Measurements from ENCODE around the gene HSDL2. TPM values are rescaled to one million over a fixed set of nuclear protein-coding genes. Genes with fewer than 3 reads are reported as not detected.
A peak's percentile ranks its signal among the peaks of the same experiment; 100 is the strongest.
"Not testable (repeated sequence)": the region's sequence is repeated elsewhere in the genome, so short reads cannot be mapped to it uniquely, and the experiment has no call there.

HSDL2 gene
- total and polyA plus RNA-seq, 2 experiments from 2014 or later, result 43.8 to 46.4 TPM

DNA sequence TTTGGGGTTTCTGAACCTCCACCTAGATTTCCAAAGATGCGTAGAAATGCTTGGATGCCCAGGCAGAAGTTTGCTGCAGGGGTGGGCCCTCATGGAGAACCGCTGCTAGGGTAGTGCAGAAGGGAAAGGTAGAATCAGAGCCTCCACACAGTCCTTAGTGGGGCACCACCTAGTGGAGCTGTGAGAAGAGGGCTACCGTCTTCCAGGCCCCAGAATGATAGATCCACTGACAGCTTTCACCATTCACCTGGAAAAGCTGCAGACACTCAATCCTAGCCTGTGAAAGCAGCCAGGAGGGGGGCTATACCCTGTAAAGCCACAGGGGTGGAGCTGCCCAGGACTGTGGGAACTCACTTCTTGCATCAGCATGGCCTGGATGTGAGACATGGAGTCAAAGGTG is 13.3 kb upstream of the HSDL2 start:
- no peak for DNase-seq (ENCODE audit: low read depth in 1 of 2, low spot score in 1 of 2)
- H3K9me3 ChIP-seq (ENCODE audit: low read depth), result no peaks in the 10 kb centered on the region
- H3K4me3 ChIP-seq, result no peak overlapping the region
- no peaks in the 10 kb centered on the region for H3K4me1 ChIP-seq (ENCODE audit: low read depth)
- TF ChIP-seq, protein P1, sequence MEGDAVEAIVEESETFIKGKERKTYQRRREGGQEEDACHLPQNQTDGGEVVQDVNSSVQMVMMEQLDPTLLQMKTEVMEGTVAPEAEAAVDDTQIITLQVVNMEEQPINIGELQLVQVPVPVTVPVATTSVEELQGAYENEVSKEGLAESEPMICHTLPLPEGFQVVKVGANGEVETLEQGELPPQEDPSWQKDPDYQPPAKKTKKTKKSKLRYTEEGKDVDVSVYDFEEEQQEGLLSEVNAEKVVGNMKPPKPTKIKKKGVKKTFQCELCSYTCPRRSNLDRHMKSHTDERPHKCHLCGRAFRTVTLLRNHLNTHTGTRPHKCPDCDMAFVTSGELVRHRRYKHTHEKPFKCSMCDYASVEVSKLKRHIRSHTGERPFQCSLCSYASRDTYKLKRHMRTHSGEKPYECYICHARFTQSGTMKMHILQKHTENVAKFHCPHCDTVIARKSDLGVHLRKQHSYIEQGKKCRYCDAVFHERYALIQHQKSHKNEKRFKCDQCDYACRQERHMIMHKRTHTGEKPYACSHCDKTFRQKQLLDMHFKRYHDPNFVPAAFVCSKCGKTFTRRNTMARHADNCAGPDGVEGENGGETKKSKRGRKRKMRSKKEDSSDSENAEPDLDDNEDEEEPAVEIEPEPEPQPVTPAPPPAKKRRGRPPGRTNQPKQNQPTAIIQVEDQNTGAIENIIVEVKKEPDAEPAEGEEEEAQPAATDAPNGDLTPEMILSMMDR (IDR thresholded peaks at IDR 0.05; ENCODE audit: low read depth, low read length), result peak; percentile 20
- no peak overlapping the region for H3K27ac ChIP-seq
- H3K36me3 ChIP-seq, result no peaks in the 10 kb centered on the region
- H3K27me3 ChIP-seq, result no peaks in the 10 kb centered on the region

DNA sequence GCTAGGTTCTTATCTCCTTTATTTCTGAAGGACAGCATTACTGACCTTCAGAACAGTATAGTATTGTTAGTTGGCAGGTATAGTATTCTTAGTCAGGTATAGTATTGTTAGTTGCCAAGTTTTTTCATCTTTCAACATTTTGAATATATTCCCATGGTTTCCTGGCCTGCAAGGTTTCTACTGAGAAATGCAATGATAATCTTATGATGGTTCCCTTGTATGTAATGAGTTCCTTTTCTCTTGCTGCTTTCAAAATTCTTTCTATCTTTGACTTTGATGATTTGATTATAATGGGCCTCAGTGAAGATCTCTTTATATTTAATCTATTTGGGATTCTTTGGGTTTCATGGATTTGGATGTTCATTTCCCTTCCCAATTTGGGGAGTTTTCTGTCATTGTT is 12.4 kb upstream of the HSDL2 start:
- H3K36me3 ChIP-seq, result no peaks in the 10 kb centered on the region
- no peaks in the 10 kb centered on the region for H3K9me3 ChIP-seq (ENCODE audit: low read depth)
- H3K27ac ChIP-seq, result no peak overlapping the region
- H3K27me3 ChIP-seq, result no peaks in the 10 kb centered on the region
- TF ChIP-seq, protein P1 (IDR thresholded peaks at IDR 0.05; ENCODE audit: low read depth, low read length), result no peak
- no peaks in the 10 kb centered on the region for H3K4me1 ChIP-seq (ENCODE audit: low read depth)
- DNase-seq (ENCODE audit: low read depth in 1 of 2, low spot score in 1 of 2), result no peak
- H3K4me3 ChIP-seq, result no peak overlapping the region

DNA sequence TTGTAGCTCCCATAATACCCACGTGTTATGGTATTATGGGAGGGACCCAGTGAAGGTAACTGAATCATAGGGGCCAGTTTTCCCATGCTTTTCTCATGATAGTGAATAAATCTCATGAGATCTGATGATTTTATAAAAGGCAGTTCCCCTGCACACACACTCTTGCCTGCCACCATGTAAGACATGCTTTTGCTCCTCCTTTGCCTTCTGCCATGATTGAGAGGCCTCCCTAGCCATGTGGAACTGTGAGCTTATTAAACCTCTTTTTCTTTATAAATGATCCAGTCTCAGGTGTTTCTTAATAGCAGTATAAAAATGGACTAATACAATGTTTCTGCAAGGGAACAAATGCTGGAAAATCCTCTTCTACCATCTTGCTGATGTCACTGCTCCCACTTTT is 10.1 kb upstream of the HSDL2 start:
- Histone ChIP-seq H3K36me3 (no peaks in the 10 kb centered on the region), H3K27me3 (no peaks in the 10 kb centered on the region), H3K27ac (no peak overlapping the region), H3K9me3 (ENCODE audit: low read depth) (no peaks in the 10 kb centered on the region), H3K4me3 (no peak overlapping the region), H3K4me1 (ENCODE audit: low read depth) (no peaks in the 10 kb centered on the region)
- TF ChIP-seq, protein P1 (IDR thresholded peaks at IDR 0.05; ENCODE audit: low read depth, low read length), result no peak
- DNase-seq (ENCODE audit: low read depth in 1 of 2, low spot score in 1 of 2), result no peak

DNA sequence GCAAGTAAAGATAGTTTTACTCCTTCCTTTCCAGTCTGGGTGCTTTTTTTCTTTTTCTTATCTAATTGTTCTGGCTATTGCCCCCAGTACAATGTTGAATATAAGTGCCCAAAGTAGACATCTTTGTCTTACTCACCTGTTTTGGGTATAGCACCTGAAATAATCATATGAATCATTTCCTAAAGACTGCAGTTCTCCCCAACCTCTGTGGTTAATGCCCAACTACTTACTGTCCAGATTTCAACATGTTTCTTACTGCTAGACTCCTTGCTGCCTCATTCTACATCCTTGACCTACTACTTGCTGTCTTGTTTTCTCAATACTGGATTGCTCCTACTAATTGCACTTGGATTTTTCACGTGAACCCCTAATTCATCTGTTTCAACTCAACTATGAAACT is 8.8 kb upstream of the HSDL2 start:
- H3K27ac ChIP-seq, result no peak overlapping the region
- H3K4me1 ChIP-seq (ENCODE audit: low read depth), result no peaks in the 10 kb centered on the region
- H3K9me3 ChIP-seq (ENCODE audit: low read depth), result no peaks in the 10 kb centered on the region
- H3K27me3 ChIP-seq, result no peaks in the 10 kb centered on the region
- DNase-seq (ENCODE audit: low read depth in 1 of 2, low spot score in 1 of 2), result no peak
- H3K4me3 ChIP-seq, result no peak overlapping the region
- no peaks in the 10 kb centered on the region for H3K36me3 ChIP-seq
- TF ChIP-seq, protein P1 (IDR thresholded peaks at IDR 0.05; ENCODE audit: low read depth, low read length), result no peak

DNA sequence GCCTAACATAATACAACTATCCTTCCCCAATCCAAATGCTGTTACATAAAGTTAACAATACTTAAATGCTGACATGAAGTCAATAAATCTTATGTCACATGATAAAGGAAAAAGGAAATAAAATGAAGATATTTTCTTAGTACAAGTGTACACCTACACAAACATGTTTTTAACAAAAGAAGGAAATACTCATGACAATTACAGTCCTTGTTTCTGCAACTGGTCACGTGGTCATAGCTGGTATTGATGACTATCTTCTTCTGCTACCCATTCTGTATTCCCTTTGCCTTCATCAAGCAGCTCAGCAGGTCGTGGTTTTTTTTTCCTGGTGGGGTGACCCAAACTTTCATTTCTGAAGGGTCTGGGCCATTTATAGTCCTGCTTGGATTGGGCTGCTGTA is 6.2 kb upstream of the HSDL2 start:
- H3K4me3 ChIP-seq; H3K36me3 ChIP-seq; H3K4me1 ChIP-seq (ENCODE audit: low read depth); DNase-seq (ENCODE audit: low read depth in 1 of 2, low spot score in 1 of 2); H3K9me3 ChIP-seq (ENCODE audit: low read depth); H3K27ac ChIP-seq; H3K27me3 ChIP-seq: not testable (repeated sequence)

DNA sequence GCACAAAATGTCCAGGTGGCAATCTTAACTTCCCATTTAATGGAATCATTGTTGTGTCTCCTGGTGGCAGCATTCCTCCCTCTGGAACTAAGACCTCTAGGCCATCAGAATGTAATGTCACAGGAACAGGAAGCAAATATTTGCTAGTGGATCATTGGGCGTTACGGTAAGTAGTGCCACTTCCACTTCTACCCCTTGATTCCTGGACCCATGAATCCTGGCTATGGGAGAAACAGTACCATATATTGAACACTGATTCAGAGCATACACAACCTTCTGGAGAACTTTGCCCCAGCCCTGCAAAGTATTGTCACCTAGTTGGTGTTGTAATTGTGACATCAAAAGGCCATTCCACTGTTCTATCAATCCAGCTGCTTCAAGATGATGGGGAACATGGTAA is 5.7 kb upstream of the HSDL2 start:
- H3K4me3 ChIP-seq; H3K36me3 ChIP-seq; H3K4me1 ChIP-seq (ENCODE audit: low read depth); DNase-seq (ENCODE audit: low read depth in 1 of 2, low spot score in 1 of 2); H3K27me3 ChIP-seq; H3K9me3 ChIP-seq (ENCODE audit: low read depth); H3K27ac ChIP-seq: not testable (repeated sequence)

DNA sequence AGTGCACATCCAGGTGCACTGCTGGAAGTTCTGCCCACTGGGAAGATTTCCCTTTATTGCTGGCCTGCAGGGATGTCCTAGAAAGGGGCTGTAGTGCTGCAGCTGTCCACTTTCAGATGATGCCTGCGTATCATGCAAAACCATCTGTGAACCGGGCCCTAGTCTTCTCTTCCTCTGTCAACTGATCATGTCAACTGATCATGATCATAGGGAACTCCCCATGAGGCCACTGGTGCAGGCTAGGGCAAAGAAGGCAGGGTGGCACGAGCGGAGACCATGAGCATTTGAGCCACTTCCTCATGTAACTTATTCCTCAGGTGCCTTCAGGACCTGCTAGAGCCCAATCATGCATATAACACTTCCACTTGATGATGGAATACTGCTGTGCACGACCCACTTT is 4.5 kb upstream of the HSDL2 start:
- H3K27ac ChIP-seq, result no peak overlapping the region
- H3K4me3 ChIP-seq, result no peak overlapping the region
- no peak for DNase-seq (ENCODE audit: low read depth in 1 of 2, low spot score in 1 of 2)
- H3K9me3 ChIP-seq (ENCODE audit: low read depth), result no peaks in the 10 kb centered on the region
- no peaks in the 10 kb centered on the region for H3K36me3 ChIP-seq
- TF ChIP-seq, protein P1 (IDR thresholded peaks at IDR 0.05; ENCODE audit: low read depth, low read length), result no peak
- H3K4me1 ChIP-seq (ENCODE audit: low read depth), result no peaks in the 10 kb centered on the region
- no peaks in the 10 kb centered on the region for H3K27me3 ChIP-seq
